CD4-positive, alpha-beta T cell treated with Interleukin-2 at 100 ng/mL for 4 hours (primary cell): ENCODE results near the gene YKT6.
"Not testable (repeated sequence)": the region's sequence is repeated elsewhere in the genome, so short reads cannot be mapped to it uniquely, and the experiment has no call there.

ENCODE experiments used
- DNase-seq: peaks from one replicate; pipeline ENCODE4 v3.0.0-alpha.2; 2020; ENCODE audit warnings: low spot score

YKT6 gene

GRCh38 chr7:44200699-44201461 is at the start of gene YKT6:
TSS of gene YKT6 (plus strand) at chr7:44200978. CDS start at chr7:44201136, 158 bp downstream.
- peak; percentile 94 for DNase-seq

- no peak for DNase-seq
Measured at GRCh38 chr7:44151956-44152355, 48.8 kb upstream of the YKT6 start.

GRCh38 chr7:44152971-44153947 is 47.5 kb upstream of the YKT6 start:
- DNase-seq, result no peak

DNA sequence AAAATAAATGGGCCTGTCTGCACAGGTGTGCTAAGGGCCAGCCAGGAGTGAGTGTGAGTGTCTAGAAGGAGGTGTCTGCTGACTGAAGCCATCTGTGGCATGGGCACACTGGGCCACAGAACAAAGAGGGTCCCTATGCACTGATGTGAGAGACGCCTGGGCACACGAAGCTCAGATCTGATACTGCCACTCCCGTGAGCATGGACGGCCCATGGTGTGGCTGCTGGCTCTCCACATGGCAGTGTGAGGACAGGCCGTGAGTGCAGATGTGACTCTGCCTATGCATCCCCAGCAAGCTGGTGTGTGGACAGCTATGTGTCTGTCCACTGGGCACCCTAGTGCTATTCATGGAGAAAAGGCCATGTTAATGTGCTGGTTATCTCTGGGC is 46.8 kb upstream of the YKT6 start:
- DNase-seq, result no peak

GRCh38 chr7:44154703-44155102 is 46.1 kb upstream of the YKT6 start:
- no peak for DNase-seq

DNA sequence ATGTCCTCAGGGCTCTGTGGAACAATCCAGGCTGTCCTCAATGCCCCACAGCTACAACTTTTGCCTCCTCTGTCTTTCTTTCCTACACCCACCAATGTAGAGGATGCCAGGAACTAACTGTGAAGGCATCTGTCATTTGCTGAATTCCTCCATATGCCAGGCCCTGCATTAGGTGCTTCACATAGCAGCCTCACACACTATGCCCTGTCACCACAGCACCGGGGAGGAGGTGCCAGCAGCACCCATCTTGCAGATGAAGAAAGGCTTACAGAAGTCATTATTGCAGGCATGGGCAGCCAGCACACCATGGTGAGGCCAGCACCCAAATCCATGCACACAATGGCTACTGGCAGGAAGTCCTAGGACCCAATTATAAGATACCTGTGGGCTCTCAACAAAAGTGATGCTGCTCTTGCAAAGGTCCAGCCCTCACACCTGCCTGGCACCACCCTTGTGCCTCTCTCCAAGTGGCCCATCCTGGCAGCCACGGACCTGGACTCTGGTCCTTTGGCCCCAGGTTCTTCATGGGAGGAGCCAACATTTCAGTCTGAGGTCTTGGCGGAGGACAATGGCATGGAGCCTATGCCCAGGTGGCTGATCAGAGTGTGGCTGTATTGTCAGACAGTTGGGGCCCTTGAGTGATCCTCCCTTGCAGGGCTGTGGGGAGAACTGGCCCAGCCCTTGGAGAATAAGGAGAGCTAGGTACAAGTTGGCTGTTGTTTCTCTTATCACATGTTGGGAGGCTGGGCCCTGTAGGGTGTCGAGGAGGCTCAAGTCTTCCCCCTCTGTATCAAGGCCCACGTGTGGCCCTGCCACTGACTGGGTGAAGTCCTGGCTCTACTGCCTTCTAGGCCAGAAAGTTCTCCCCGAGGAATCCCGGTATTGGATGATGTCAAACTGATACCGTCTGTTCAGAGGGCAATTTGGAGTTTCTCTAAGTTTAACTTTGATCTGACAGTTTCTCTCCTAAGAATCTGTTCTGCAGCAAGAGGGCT is 45.3 kb upstream of the YKT6 start:
- no peak for DNase-seq

DNA sequence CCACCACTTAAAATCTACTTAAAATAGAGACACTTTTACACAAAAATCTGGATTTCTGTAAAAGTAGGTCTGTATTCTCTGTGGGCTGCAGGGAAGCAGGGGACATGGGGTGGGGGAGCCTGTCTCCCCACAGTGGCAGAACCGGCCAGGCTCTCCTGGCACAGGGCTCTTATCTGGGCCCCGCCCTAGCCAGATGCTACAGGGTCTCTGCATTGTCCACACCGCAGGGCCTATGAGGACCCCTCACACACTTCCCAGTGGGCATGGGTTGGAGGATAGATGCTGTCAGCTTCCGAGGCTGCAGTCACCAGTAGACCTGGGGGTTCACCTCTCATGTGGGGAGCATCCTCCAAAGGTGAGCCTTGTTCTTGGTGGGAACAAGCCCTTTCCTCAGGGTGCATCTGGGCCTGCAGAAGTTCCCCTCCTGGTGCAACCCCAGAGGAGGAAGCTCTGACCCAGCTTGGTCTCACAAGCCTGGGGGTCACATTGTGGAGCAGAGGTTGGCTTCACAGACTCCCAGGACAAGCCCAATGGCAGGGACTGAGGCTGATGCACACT is 44.2 kb upstream of the YKT6 start:
- no peak for DNase-seq

GRCh38 chr7:44157116-44158080 is 43.4 kb upstream of the YKT6 start:
- DNase-seq, result no peak

- DNase-seq, result no peak
Measured at GRCh38 chr7:44158096-44158872, 42.5 kb upstream of the YKT6 start.

GRCh38 chr7:44158873-44159631 is 41.7 kb upstream of the YKT6 start:
- no peak for DNase-seq

GRCh38 chr7:44159824-44160630 is 40.8 kb upstream of the YKT6 start:
- DNase-seq, result no peak

- DNase-seq, result no peak
Measured at GRCh38 chr7:44161371-44161770, 39.4 kb upstream of the YKT6 start.

- DNase-seq, result no peak
Measured at GRCh38 chr7:44162179-44162578, 38.6 kb upstream of the YKT6 start.

GRCh38 chr7:44162785-44163395 is 37.9 kb upstream of the YKT6 start:
- DNase-seq, result no peak

GRCh38 chr7:44163591-44163990 is 37.2 kb upstream of the YKT6 start:
- DNase-seq, result no peak

GRCh38 chr7:44167920-44168319 is 32.9 kb upstream of the YKT6 start:
- no peak for DNase-seq

- not testable (repeated sequence) for DNase-seq
Measured at GRCh38 chr7:44171901-44172300, 28.9 kb upstream of the YKT6 start.
